Measurements from ENCODE around the gene HPCAL4. TPM values are rescaled to one million over a fixed set of nuclear protein-coding genes. Genes with fewer than 3 reads are reported as not detected.

HPCAL4 gene
- polyA plus RNA-seq, 1 experiment, result not detected

DNA sequence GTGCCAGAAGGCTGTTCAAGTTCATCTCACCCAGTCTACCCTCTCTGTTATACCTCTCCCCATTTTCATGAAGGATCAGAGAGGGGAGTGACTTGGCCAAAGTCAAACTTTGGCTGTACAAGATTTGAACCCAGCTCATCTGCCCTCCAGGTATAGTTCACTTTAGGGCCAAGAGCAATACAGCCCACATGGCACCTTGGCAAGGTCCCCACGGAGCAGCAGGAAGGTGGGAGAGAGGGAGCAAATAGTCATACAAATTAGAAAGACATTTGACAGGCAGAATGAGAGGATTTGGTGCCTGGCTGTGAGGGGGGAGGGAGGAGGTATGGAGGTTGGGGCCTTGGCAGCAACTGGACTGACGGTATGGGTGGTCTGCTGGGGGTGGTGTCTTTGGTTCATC lies 1.0 kb downstream of the HPCAL4 start:
- ChIA-PET CTCF (interaction anchor here (0.6 to 1.4 kb wide), 4 partner anchors 9 to 37 kb away, joined by 3 to 6 read pairs (median 4); no protein-coding TSS in a partner anchor), POLR2A (no interaction called here)
- DNase-seq (ENCODE audit: low read depth), result no peak
- H3K36me3 ChIP-seq (ENCODE audit: control insufficient read depth, insufficient read depth, low read length), result no peaks in the 10 kb centered on the region
- no peak overlapping the region for H3K4me3 ChIP-seq (ENCODE audit: low read depth, low read length)
- TF ChIP-seq CTCF (IDR thresholded peaks at IDR 0.05; ENCODE audit: insufficient read depth, low read depth, low read length), result no peak
- H3K27me3 ChIP-seq (ENCODE audit: control insufficient read depth, insufficient read depth, low read length), result peaks cover 54% of the 10 kb centered on the region

GRCh38 chr1:39689635-39690034 lies 1.6 kb downstream of the HPCAL4 start:
- H3K4me3 ChIP-seq (ENCODE audit: low read depth, low read length), result no peak overlapping the region

GRCh38 chr1:39689214-39689613 lies 2.0 kb downstream of the HPCAL4 start:
- TF ChIP-seq CTCF (IDR thresholded peaks at IDR 0.05; ENCODE audit: insufficient read depth, low read depth, low read length), result no peak
- H3K36me3 ChIP-seq (ENCODE audit: control insufficient read depth, insufficient read depth, low read length), result no peaks in the 10 kb centered on the region
- H3K4me3 ChIP-seq (ENCODE audit: low read depth, low read length), result no peak overlapping the region
- DNase-seq (ENCODE audit: low read depth), result no peak
- POLR2A ChIA-PET, result no interaction called here
- CTCF ChIA-PET, result interaction anchor here (1.1 to 1.4 kb wide), 3 partner anchors 8 to 36 kb away, joined by 3 to 6 read pairs (median 4); no protein-coding TSS in a partner anchor
- peaks cover 56% of the 10 kb centered on the region for H3K27me3 ChIP-seq (ENCODE audit: control insufficient read depth, insufficient read depth, low read length)

More at GRCh38 chr1:39689635-39690034, 1.6 kb downstream of the HPCAL4 start:
- no peak for TF ChIP-seq CTCF (IDR thresholded peaks at IDR 0.05; ENCODE audit: insufficient read depth, low read depth, low read length)
- no peak for DNase-seq (ENCODE audit: low read depth)
- Histone ChIP-seq H3K36me3 (ENCODE audit: control insufficient read depth, insufficient read depth, low read length) (no peaks in the 10 kb centered on the region), H3K27me3 (ENCODE audit: control insufficient read depth, insufficient read depth, low read length) (peaks cover 55% of the 10 kb centered on the region)
- CTCF ChIA-PET, result interaction anchor here (1.1 to 1.4 kb wide), 3 partner anchors 9 to 37 kb away, joined by 3 to 6 read pairs (median 4); no protein-coding TSS in a partner anchor
- POLR2A ChIA-PET, result no interaction called here

- no peaks in the 10 kb centered on the region for H3K36me3 ChIP-seq (ENCODE audit: control insufficient read depth, insufficient read depth, low read length)
- ChIA-PET CTCF (interaction anchor here (1.4 kb wide), 1 partner anchor 32 kb away, joined by 6 read pairs; no protein-coding TSS in a partner anchor), POLR2A (no interaction called here)
- no peak for TF ChIP-seq CTCF (IDR thresholded peaks at IDR 0.05; ENCODE audit: insufficient read depth, low read depth, low read length)
- no peak overlapping the region for H3K4me3 ChIP-seq (ENCODE audit: low read depth, low read length)
- DNase-seq (ENCODE audit: low read depth), result no peak
- H3K27me3 ChIP-seq (ENCODE audit: control insufficient read depth, insufficient read depth, low read length), result peaks cover 56% of the 10 kb centered on the region
Measured at GRCh38 chr1:39688706-39689105, 2.5 kb downstream of the HPCAL4 start.

DNA sequence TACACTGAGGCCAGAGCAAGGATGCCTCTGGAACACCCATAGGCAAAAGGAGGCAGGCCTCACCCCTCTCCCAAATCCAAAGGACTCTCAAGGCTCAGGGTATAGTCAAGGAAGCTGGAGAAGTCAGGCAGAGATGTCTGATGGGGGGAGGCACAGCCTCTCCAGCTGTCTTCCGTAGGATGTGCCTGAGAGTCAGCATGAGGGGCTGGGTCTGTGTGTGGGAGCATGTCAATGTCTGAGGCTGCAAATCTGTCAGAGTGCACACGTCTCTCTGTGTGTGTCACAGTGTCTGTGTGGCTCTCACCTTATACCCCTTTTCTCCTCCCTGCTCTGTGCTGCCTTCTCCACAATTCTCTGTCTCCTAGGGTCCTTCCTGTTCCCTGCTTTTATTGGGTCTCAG lies 4.0 kb downstream of the HPCAL4 start:
- no peak for TF ChIP-seq CTCF (IDR thresholded peaks at IDR 0.05; ENCODE audit: insufficient read depth, low read depth, low read length)
- no peaks in the 10 kb centered on the region for H3K36me3 ChIP-seq (ENCODE audit: control insufficient read depth, insufficient read depth, low read length)
- no peak overlapping the region for H3K4me3 ChIP-seq (ENCODE audit: low read depth, low read length)
- H3K27me3 ChIP-seq (ENCODE audit: control insufficient read depth, insufficient read depth, low read length), result peaks cover 51% of the 10 kb centered on the region
- ChIA-PET CTCF (no interaction called here), POLR2A (no interaction called here)
- no peak for DNase-seq (ENCODE audit: low read depth)

Data from BJ (cell line).